GM19324 (cell line): ENCODE data around the gene KDM1B.
"Not testable (repeated sequence)": the region's sequence is repeated elsewhere in the genome, so short reads cannot be mapped to it uniquely, and the experiment has no call there.

Experiments
- ATAC-seq: cut with Tn5 transposase; IDR thresholded peaks from one replicate; pipeline ENCODE4 v1.9.1; 2021; ENCODE audit warnings: mild to moderate bottlenecking, moderate library complexity; ENCODE audit not compliant: unreplicated experiment, low FRiP score

Gene KDM1B

GRCh38 chr6:18221288-18221615 lies 66.0 kb downstream of the KDM1B start:
- ATAC-seq, result no peak

GRCh38 chr6:18226451-18227105 lies 71.4 kb downstream of the KDM1B start:
- not testable (repeated sequence) for ATAC-seq

GRCh38 chr6:18227166-18227565 lies 71.9 kb downstream of the KDM1B start:
- ATAC-seq, result not testable (repeated sequence)

- not testable (repeated sequence) for ATAC-seq
Measured at GRCh38 chr6:18228590-18228989, 73.4 kb downstream of the KDM1B start.

GRCh38 chr6:18231856-18232255 lies 76.6 kb downstream of the KDM1B start:
- ATAC-seq, result not testable (repeated sequence)

- not testable (repeated sequence) for ATAC-seq
Measured at GRCh38 chr6:18233770-18234169, 78.5 kb downstream of the KDM1B start.

GRCh38 chr6:18234564-18234963 lies 79.3 kb downstream of the KDM1B start:
- ATAC-seq, result no peak

- no peak for ATAC-seq
Measured at GRCh38 chr6:18235524-18235923, 80.3 kb downstream of the KDM1B start.

GRCh38 chr6:18237167-18237566 lies 81.9 kb downstream of the KDM1B start:
- ATAC-seq, result no peak

GRCh38 chr6:18240230-18240629 lies 85.0 kb downstream of the KDM1B start:
- ATAC-seq, result no peak

GRCh38 chr6:18241208-18242038 lies 86.2 kb downstream of the KDM1B start:
- ATAC-seq, result no peak

- ATAC-seq, result no peak
Measured at GRCh38 chr6:18242062-18242851, 87.0 kb downstream of the KDM1B start.

- no peak for ATAC-seq
Measured at GRCh38 chr6:18243302-18243893, 88.2 kb downstream of the KDM1B start.

- ATAC-seq, result no peak
Measured at GRCh38 chr6:18244251-18244650, 89.0 kb downstream of the KDM1B start.

GRCh38 chr6:18245079-18245478 lies 89.9 kb downstream of the KDM1B start:
- no peak for ATAC-seq

GRCh38 chr6:18245642-18246041 lies 90.4 kb downstream of the KDM1B start:
- ATAC-seq, result no peak

GRCh38 chr6:18246205-18246604 lies 91.0 kb downstream of the KDM1B start:
- ATAC-seq, result no peak

- ATAC-seq, result no peak
Measured at GRCh38 chr6:18247002-18247401, 91.8 kb downstream of the KDM1B start.

GRCh38 chr6:18248698-18249097 lies 93.5 kb downstream of the KDM1B start:
- ATAC-seq, result no peak

- no peak for ATAC-seq
Measured at GRCh38 chr6:18249271-18249670, 94.0 kb downstream of the KDM1B start.

- ATAC-seq, result no peak
Measured at GRCh38 chr6:18253635-18254034, 98.4 kb downstream of the KDM1B start.
